Mucosa of descending colon (tissue), 3 donors: ENCODE results near the gene SPCS1. TPM values are rescaled to one million over a fixed set of nuclear protein-coding genes. Genes with fewer than 3 reads are reported as not detected.
"Not testable (repeated sequence)": the region's sequence is repeated elsewhere in the genome, so short reads cannot be mapped to it uniquely, and the experiment has no call there.

Experiments
- ATAC-seq: fragments of 200-7000 bp; cut with Tn5 transposase; one replicate; pipeline ENCODE4 v1.9.1; 2020; ENCODE audit warnings: mild to moderate bottlenecking, moderate library complexity
- DNase-seq, 3 donors: peaks; one replicate each; pipeline ENCODE4 v3.0.0-alpha.2; 2020
- H3K36me3 ChIP-seq: fragments of 200-600 bp; one replicate; pipeline ENCODE4 v1.8.0; 2021; ENCODE audit warnings: low read depth, mild to moderate bottlenecking
- H3K4me1 ChIP-seq: fragments of 200-600 bp; one replicate; pipeline ENCODE4 v1.8.0; 2021; ENCODE audit warnings: low read depth, mild to moderate bottlenecking
- H3K4me3 ChIP-seq: fragments of 200-600 bp; one replicate; pipeline ENCODE4 v1.8.0; 2021; ENCODE audit warnings: mild to moderate bottlenecking
- H3K9me3 ChIP-seq: fragments of 200-600 bp; one replicate; pipeline ENCODE4 v1.8.0; 2021; ENCODE audit warnings: mild to moderate bottlenecking
- intact Hi-C, 2 donors: fragments of 100-400 bp; cut with DNase I in 1 of 2; cut with micrococcal nuclease in 1 of 2; formaldehyde crosslinking; loops; one replicate each; pipeline versions ENCODE4 v1.11.0 to v1.11.1; 2022; cut with DNase I, micrococcal nuclease
- total RNA-seq, 3 donors: library from RNA; stranded (reverse); fragmentation: NEBNext Ultra II Directional in 2 of 3; extraction: Animal tissue kit (Norgen Biotek cat#: 25700) in 2 of 3; gene quantifications; one replicate each; pipeline versions ENCODE4 v1.2.1 to v1.2.4, GENCODE V29; 2021 to 2023
- TF ChIP-seq, protein P1 (sequence below): fragments of 200-600 bp; IDR thresholded peaks from one replicate; pipeline ENCODE4 v1.8.0; 2022; ENCODE audit warnings: antibody characterized with exemption, mild to moderate bottlenecking
- donor health status: DM: no; HTN: no; CAD: no; lungs with moderate emphysema.
- donor health status: DM: no; HTN: no; CAD: no.
- donor health status: DM: no; HTN: yes; CAD: no.

SPCS1 gene
- total RNA-seq, 3 donors from 2014 or later, result 61.0 to 105 (median 80.4) TPM

DNA sequence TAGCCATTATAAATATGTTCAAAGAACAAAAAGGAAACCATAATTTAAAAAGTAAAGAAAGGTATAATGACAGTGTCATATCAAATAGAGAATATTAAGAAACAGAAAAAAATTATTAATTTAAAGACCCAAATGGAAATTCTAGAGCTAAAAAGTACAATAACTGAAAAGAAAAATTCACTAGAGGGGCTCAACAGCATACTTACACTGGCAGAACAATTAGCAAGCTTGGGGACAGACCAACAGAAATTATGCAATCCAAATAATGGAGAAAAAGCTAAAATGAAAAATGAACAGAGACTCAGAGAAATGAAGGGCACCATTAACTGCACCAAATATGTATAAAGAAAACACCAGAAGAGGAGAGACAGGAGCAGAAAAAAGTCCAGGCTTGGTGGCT lies 13.7 kb downstream of the SPCS1 start:
- intact Hi-C loops, result no loop called here
- TF ChIP-seq, protein P1, sequence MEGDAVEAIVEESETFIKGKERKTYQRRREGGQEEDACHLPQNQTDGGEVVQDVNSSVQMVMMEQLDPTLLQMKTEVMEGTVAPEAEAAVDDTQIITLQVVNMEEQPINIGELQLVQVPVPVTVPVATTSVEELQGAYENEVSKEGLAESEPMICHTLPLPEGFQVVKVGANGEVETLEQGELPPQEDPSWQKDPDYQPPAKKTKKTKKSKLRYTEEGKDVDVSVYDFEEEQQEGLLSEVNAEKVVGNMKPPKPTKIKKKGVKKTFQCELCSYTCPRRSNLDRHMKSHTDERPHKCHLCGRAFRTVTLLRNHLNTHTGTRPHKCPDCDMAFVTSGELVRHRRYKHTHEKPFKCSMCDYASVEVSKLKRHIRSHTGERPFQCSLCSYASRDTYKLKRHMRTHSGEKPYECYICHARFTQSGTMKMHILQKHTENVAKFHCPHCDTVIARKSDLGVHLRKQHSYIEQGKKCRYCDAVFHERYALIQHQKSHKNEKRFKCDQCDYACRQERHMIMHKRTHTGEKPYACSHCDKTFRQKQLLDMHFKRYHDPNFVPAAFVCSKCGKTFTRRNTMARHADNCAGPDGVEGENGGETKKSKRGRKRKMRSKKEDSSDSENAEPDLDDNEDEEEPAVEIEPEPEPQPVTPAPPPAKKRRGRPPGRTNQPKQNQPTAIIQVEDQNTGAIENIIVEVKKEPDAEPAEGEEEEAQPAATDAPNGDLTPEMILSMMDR, result no peak
- H3K9me3 ChIP-seq, result no peaks in the 10 kb centered on the region
- no peak overlapping the region for H3K4me3 ChIP-seq
- DNase-seq, result no peak
- no peak for ATAC-seq
- no peaks in the 10 kb centered on the region for H3K4me1 ChIP-seq
- H3K36me3 ChIP-seq, result no peaks in the 10 kb centered on the region

DNA sequence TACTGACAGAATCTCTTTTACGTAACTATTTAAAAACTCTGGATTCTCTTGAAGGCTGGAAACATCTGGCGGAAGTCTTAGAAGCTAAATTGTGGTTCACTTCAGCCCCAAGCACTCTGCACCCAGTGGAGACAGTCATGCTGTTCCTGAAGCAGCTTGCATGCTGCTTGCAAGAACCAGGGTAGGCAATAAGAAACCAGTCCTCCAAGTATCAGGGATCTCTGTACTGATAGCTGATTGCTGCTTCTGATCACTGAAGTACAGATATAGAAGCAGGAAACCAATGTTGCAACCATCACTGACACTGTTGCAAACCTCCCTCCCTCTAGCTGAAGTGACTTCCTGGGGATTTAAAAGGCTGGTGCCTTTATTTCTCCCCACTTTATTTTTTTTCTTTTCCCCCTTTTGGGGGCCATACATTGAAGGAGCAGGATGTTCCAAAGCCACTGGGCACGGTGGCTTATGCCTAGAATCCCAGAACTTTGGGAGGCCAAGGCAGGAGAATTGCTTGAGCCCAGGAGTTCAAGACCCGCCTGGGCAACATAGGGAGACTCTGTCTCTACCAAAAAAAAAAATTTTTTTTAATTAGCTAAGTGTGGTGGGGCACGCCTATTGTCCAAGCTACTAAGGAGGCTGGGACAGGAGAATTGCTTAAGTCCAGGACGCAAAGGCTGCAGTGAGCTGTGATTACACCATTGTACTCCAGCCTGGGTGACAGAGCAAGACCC lies 15.3 kb downstream of the SPCS1 start:
- intact Hi-C loops, result no loop called here
- DNase-seq (no peak), ATAC-seq (peak; percentile 47)
- Histone ChIP-seq H3K9me3 (no peaks in the 10 kb centered on the region), H3K4me3 (no peak overlapping the region), H3K4me1 (no peaks in the 10 kb centered on the region), H3K36me3 (no peaks in the 10 kb centered on the region)
- TF ChIP-seq, protein P1, result no peak

DNA sequence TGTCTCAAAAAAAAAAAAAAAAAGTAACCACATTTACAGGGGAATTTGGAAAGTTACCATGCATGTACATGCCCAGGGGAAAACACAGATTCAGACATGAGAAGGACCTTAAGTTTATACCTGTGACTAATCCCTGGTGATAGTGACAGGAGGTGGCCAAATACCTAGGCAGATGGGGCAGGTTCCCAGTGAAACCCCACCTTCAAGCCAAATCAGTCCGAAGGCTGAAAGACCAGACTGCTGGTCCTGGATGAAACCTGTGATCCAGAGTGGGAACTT lies 15.8 kb downstream of the SPCS1 start:
- DNase-seq, result no peak

DNA sequence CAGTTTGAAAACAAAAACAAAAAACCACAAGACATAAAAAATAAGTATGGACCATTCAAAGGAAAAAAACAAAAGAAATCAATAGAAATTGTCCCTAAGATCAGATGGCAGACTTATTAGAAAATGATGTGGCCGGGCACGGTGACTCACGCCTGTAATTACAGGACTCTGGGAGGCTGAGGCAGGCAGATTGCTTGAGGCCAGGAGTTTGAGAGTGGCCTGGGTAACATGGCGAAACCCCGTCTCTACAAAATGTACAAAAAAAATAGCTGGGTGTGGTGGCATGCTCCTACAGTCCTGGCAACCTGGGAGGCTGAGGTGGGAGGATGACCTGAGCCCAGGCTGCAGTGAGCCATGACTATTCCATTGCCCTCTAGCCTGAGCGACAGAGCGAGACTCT lies 16.6 kb downstream of the SPCS1 start:
- TF ChIP-seq, protein P1, result no peak
- no peaks in the 10 kb centered on the region for H3K9me3 ChIP-seq
- H3K4me3 ChIP-seq, result no peak overlapping the region
- ATAC-seq (no peak), DNase-seq (no peak)
- intact Hi-C loops, result no loop called here
- H3K36me3 ChIP-seq, result no peaks in the 10 kb centered on the region
- H3K4me1 ChIP-seq, result no peaks in the 10 kb centered on the region

More for the DNA sequence above, 15.8 kb downstream of the SPCS1 start:
- TF ChIP-seq, protein P1, result no peak
- no peak overlapping the region for H3K4me3 ChIP-seq
- no peak for ATAC-seq
- no peaks in the 10 kb centered on the region for H3K9me3 ChIP-seq
- H3K36me3 ChIP-seq, result no peaks in the 10 kb centered on the region
- H3K4me1 ChIP-seq, result no peaks in the 10 kb centered on the region
- intact Hi-C loops, result no loop called here

DNA sequence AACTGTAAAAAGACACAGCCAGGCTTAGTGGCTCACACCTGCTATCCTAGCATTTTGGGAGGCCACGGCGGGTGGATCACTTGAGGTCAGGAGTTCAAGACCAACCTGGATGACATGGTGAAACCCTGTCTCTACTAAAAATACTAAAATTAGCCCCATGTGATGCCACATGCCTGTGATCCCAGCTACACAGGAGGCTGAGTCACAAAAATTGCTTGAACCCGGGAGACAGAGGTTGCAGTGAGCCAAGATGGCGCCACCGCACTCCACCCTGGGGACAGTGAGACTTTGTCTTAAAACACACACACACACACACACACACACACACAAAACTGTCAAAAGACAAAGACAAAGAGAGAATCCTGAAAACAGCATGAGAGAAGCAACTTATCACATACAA lies 18.0 kb downstream of the SPCS1 start:
- no peak for ATAC-seq
- intact Hi-C loops, result no loop called here
- TF ChIP-seq, protein P1, result no peak

DNA sequence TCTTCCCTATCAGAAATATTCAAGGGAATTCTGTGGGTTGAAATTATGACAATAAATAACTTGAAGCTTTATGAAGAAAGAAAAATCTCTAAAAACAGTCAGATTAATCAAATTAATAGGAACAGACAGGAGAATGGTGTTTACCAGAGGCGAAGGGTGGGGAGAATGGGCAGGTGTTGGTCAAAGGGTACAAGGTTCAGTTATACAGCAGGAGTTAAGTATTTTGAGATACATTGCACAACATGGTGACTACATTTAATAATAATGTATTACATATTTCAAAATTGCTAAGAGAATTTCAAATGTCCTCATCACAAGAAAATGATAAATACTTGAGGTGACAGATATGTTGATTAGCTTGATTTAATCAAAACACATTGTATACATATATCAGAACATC lies 18.6 kb downstream of the SPCS1 start:
- Histone ChIP-seq H3K4me3 (no peak overlapping the region), H3K36me3 (no peaks in the 10 kb centered on the region), H3K9me3 (peaks cover 11% of the 10 kb centered on the region), H3K4me1 (no peaks in the 10 kb centered on the region)
- ATAC-seq, result peak; percentile 60
- TF ChIP-seq, protein P1, result no peak
- intact Hi-C loops, result no loop called here
- DNase-seq, result no peak

More for the DNA sequence above, 18.0 kb downstream of the SPCS1 start:
- no peaks in the 10 kb centered on the region for H3K4me1 ChIP-seq
- H3K4me3 ChIP-seq, result no peak overlapping the region
- H3K36me3 ChIP-seq, result no peaks in the 10 kb centered on the region
- peaks cover 6% of the 10 kb centered on the region for H3K9me3 ChIP-seq
- DNase-seq, result no peak

DNA sequence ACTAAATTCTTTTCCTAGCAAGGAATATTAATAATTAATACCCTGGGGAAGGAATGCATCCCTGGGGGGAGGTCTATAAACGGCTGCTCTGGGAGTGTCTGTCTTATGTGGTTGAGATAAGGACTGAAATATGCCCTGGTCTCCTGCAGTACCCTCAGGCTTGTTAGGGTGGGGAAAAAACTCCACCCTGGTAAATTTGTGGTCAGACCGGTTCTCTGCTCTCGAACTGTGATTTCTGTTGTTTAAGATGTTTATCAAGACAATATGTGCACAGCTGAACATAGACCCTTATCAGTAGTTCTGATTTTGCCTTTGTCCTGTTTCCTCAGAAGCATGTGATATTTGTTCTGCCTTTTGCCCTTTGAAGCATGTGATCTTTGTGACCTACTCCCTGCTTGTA lies 22.8 kb downstream of the SPCS1 start:
- DNase-seq, H3K36me3 ChIP-seq, H3K4me3 ChIP-seq, ATAC-seq, H3K4me1 ChIP-seq, intact Hi-C loops: not testable (repeated sequence)
- peaks cover 13% of the 10 kb centered on the region for H3K9me3 ChIP-seq
